Cerebellar nuclear complex (tissue), 1 donor: ENCODE measurements around the gene GALNT10.

Experiments used
- DNase-seq, 2 experiments: peaks; one replicate each; lab custom pipeline; 2025; lab: John Stamatoyannopoulos, UW

The GALNT10 gene

GRCh38 chr5:154179846-154180710, 10.5 kb upstream of the GALNT10 start:
- DNase-seq = no peak

- DNase-seq = no peak
Observed at GRCh38 chr5:154181161-154181560, 9.4 kb upstream of the GALNT10 start.

- DNase-seq = no peak
Observed at GRCh38 chr5:154189256-154189818, 1.2 kb upstream of the GALNT10 start.

GRCh38 chr5:154189819-154190594, 526 bp upstream of the GALNT10 start:
- no peak for DNase-seq

- no peak for DNase-seq
Observed at GRCh38 chr5:154191467-154192261, 1.1 kb downstream of the GALNT10 start.

GRCh38 chr5:154193283-154193682, 2.8 kb downstream of the GALNT10 start:
- DNase-seq = no peak

GRCh38 chr5:154193701-154194121, 3.2 kb downstream of the GALNT10 start:
- no peak for DNase-seq

- DNase-seq = no peak
Observed at GRCh38 chr5:154194345-154195329, 4.1 kb downstream of the GALNT10 start.

- no peak for DNase-seq
Observed at GRCh38 chr5:154196281-154196680, 5.7 kb downstream of the GALNT10 start.

GRCh38 chr5:154196955-154197652, 6.6 kb downstream of the GALNT10 start:
- no peak for DNase-seq

GRCh38 chr5:154197801-154198491, 7.4 kb downstream of the GALNT10 start:
- DNase-seq = no peak

- no peak for DNase-seq
Observed at GRCh38 chr5:154198611-154199230, 8.2 kb downstream of the GALNT10 start.

GRCh38 chr5:154199263-154199662, 8.7 kb downstream of the GALNT10 start:
- no peak for DNase-seq

GRCh38 chr5:154199671-154200220, 9.2 kb downstream of the GALNT10 start:
- DNase-seq = no peak

GRCh38 chr5:154200221-154200620, 9.7 kb downstream of the GALNT10 start:
- DNase-seq = no peak

GRCh38 chr5:154201108-154201769, 10.7 kb downstream of the GALNT10 start:
- no peak for DNase-seq

- no peak for DNase-seq
Observed at GRCh38 chr5:154202379-154203260, 12.1 kb downstream of the GALNT10 start.
